ENCODE measurements around the gene RAP1GAP2. TPM values are rescaled to one million over a fixed set of nuclear protein-coding genes. Genes with fewer than 3 reads are reported as not detected.

RAP1GAP2 gene
- total RNA-seq, 2 donors from 2014 or later, result 22.4 to 32.9 TPM

DNA sequence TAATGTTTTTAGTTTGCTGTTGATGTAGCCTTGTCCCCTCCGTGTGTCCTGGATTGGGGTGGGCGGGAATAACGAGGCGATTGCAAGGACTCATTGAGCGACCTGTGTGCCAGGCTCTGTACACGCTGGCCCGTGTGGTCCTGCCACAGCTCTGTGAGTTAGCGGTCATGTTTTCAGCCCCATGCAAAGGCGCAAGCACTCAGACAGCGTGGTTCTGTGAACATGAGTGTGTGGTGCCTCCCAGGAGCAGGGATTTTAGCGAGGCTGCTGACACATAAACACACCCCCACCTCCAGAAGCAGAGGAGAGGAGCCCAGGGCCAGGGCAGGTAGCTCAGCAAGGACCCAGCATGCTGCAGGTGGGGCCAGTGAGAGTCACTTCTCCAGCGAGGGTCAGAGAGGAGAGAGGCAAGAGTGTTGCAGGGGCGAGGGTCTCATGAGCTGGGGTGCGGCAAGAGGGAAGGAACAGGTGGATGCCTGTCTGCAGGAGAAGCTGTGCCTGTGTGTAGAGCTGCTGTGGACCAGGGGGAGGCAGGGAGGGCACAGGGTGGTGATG is 151.8 kb downstream of the RAP1GAP2 start:
- no peak overlapping the region for H3K4me3 ChIP-seq
- peaks cover 0 to 19% of the 10 kb centered on the region in 2 donors for H3K4me1 ChIP-seq
- TF ChIP-seq, protein P1, sequence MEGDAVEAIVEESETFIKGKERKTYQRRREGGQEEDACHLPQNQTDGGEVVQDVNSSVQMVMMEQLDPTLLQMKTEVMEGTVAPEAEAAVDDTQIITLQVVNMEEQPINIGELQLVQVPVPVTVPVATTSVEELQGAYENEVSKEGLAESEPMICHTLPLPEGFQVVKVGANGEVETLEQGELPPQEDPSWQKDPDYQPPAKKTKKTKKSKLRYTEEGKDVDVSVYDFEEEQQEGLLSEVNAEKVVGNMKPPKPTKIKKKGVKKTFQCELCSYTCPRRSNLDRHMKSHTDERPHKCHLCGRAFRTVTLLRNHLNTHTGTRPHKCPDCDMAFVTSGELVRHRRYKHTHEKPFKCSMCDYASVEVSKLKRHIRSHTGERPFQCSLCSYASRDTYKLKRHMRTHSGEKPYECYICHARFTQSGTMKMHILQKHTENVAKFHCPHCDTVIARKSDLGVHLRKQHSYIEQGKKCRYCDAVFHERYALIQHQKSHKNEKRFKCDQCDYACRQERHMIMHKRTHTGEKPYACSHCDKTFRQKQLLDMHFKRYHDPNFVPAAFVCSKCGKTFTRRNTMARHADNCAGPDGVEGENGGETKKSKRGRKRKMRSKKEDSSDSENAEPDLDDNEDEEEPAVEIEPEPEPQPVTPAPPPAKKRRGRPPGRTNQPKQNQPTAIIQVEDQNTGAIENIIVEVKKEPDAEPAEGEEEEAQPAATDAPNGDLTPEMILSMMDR (IDR thresholded peaks at IDR 0.05), result no peak
- no peak for DNase-seq (ENCODE audit: low spot score)
- no peaks in the 10 kb centered on the region for H3K36me3 ChIP-seq
- no peaks in the 10 kb centered on the region for H3K9me3 ChIP-seq
- peak overlapping the region in 1 of 2 donors; percentile 86 for H3K27ac ChIP-seq
- H3K27me3 ChIP-seq, result no peaks in the 10 kb centered on the region

DNA sequence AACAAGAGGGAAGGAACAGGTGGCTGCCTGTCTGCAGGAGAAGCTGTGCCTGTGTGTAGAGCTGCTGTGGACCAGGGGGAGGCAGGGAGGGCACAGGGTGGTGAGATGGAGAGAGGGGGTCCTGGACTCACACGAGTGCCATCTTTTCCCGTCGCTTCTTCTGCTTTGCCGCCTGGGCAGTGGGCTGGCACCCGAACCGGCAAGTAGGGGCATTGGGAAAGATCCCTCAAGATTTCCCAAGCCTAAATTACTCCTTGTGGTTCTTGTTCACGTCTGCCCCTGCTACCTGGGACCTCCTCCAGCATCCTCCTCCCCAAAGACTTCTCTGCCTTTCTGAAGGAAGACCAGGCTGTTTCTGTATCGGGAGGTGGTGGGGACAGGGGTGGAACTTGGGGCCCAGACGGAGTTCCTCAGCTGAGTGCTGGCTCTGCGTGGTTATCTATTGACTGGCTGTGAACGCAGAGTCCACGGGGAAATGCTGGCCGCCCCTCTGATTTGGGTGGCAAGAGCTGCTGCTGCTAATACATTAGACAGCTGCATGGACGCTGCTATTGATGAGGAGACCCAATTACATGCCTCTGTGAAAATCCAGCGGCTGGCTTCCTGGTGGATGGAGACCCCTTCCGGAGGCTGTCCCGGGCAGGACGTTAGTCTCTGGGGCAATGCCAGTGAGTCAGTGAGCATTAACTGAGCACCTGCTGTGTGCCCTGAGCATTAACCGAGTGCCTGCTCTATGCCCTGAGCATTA is 152.7 kb downstream of the RAP1GAP2 start:
- H3K36me3 ChIP-seq, result no peaks in the 10 kb centered on the region
- DNase-seq (ENCODE audit: low spot score), result no peak
- H3K4me3 ChIP-seq, result no peak overlapping the region
- H3K9me3 ChIP-seq, result no peaks in the 10 kb centered on the region
- TF ChIP-seq, protein P1 (IDR thresholded peaks at IDR 0.05), result no peak
- peaks cover 0 to 19% of the 10 kb centered on the region in 2 donors for H3K4me1 ChIP-seq
- H3K27ac ChIP-seq, result no peak overlapping the region
- H3K27me3 ChIP-seq, result no peaks in the 10 kb centered on the region

DNA sequence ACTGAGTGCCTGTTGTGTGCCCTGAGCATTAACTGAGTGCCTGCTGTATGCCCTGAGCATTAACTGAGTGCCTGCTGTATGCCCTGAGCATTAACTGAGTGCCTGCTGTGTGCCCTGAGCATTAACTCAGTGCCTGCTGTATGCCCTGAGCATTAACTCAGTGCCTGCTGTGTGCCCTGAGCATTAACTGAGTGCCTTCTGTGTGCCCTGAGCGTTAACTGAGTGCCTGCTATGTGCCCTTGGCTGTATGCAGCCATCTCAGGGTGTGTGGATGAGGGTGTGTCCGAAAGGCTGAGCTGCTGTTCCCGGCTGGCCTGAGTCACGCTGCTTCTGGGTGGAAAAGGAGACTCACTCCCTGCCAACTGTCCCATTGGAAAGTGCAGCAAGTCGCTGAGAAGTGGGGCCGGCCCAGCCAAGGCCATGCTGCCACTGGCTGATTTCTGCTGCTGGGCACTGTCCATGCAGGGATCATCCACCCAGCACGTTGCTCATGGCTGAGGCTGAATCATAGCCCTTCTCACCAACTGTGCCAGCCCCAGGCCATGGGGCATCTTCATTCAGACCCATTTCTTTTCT is 153.3 kb downstream of the RAP1GAP2 start:
- DNase-seq (ENCODE audit: low spot score), result peak; percentile 69
- Histone ChIP-seq H3K27me3 (no peaks in the 10 kb centered on the region), H3K4me1 (peaks cover 0 to 19% of the 10 kb centered on the region in 2 donors), H3K27ac (no peak overlapping the region), H3K36me3 (no peaks in the 10 kb centered on the region), H3K9me3 (no peaks in the 10 kb centered on the region), H3K4me3 (no peak overlapping the region)
- TF ChIP-seq, protein P1 (IDR thresholded peaks at IDR 0.05), result no peak

DNA sequence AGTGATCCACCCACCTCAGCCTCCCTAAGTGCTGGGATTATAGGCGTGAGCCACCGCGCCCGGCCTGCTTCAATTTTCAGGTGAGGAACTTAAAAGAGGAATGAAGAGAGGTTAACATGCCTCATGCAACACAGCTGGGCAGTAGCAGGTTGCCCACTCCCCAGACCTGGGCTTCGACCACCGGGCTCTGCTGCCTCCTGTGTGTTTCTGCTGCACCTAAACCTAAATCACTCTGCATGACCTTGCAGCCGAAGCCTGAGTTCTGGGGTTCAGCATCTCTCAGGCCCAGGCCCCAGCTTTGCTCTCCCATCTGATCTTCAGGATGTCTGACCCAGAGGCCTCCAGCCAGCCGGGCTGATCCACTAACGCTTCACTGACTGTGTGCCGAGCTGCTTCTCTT is 154.6 kb downstream of the RAP1GAP2 start:
- no peaks in the 10 kb centered on the region for H3K9me3 ChIP-seq
- H3K36me3 ChIP-seq, result no peaks in the 10 kb centered on the region
- no peak overlapping the region for H3K27ac ChIP-seq
- peaks cover 0 to 18% of the 10 kb centered on the region in 2 donors for H3K4me1 ChIP-seq
- no peak for DNase-seq (ENCODE audit: low spot score)
- H3K4me3 ChIP-seq, result no peak overlapping the region
- TF ChIP-seq, protein P1 (IDR thresholded peaks at IDR 0.05), result no peak
- no peaks in the 10 kb centered on the region for H3K27me3 ChIP-seq

DNA sequence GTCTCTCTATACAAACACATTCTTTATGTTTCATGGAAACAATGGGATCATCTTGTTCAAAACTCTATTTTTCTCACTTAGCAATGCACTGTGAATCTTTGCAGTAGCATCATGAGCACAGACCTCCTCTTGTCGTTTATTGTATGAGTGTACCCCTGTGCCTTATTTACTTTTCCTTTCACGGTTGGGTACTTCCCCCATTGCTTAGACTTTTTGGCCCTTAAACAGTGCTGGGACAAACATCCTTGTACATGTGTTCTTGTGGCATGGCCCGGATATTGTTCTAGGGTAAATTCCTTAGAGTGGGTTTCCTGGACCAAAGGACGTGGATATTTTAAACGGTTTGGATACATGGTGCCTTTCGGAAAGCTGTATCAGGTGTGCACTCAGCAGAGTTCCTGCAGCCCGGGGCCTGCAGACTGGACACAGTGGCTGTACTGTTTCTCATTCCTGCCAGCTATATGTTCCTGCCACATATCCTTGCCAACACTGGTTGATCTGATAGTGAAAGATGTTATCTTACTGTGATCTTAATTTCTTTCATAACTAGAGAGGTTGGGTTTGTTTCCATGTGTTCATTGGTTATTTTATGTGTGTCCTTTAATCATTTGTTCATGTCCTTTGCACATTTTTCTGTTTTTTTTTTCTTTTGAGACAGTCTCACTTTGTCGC is 156.1 kb downstream of the RAP1GAP2 start:
- H3K9me3 ChIP-seq, result no peaks in the 10 kb centered on the region
- H3K27ac ChIP-seq, result no peak overlapping the region
- peaks cover 0 to 21% of the 10 kb centered on the region in 2 donors for H3K4me1 ChIP-seq
- no peaks in the 10 kb centered on the region for H3K36me3 ChIP-seq
- no peaks in the 10 kb centered on the region for H3K27me3 ChIP-seq
- no peak for DNase-seq (ENCODE audit: low spot score)
- no peak overlapping the region for H3K4me3 ChIP-seq
- TF ChIP-seq, protein P1 (IDR thresholded peaks at IDR 0.05), result no peak
